DND-41 (cell line): ENCODE data around the gene MEG3.

ENCODE experiments used
- EZH2 ChIP-seq: IDR thresholded peaks from 3 replicates; pipeline ENCODE4 v1.6.1; 2012; ENCODE audit warnings: borderline replicate concordance, low read depth, mild to moderate bottlenecking, moderate library complexity, low read length, inconsistent platforms; ENCODE audit not compliant: severe bottlenecking
- TF ChIP-seq, protein P1 (sequence below): IDR thresholded peaks from 2 replicates; pipeline ENCODE4 v1.5.1; 2012; ENCODE audit warnings: borderline replicate concordance, low read length, moderate library complexity, mild to moderate bottlenecking; ENCODE audit not compliant: poor library complexity, severe bottlenecking; ENCODE audit errors: extremely low read depth

DNA sequence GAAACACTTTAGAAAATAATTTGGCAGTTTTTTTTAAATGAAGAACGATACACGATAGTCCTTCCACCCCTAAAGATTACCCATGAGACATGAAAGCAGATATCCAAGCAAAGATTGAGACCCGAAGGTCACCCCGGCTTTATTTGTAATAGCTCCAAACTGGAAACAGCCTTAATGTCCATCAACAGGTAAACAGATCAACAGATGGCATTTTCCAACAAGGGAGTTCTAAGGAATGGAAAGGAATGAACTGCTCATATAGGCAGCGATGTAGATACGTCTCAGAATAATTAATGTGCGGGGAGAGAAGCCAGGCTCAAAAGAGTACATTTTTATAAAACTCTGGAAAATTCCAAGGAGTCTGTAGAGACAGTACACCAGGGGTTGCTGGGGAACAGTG lies 23.7 kb upstream of the MEG3 start:
- TF ChIP-seq, protein P1, sequence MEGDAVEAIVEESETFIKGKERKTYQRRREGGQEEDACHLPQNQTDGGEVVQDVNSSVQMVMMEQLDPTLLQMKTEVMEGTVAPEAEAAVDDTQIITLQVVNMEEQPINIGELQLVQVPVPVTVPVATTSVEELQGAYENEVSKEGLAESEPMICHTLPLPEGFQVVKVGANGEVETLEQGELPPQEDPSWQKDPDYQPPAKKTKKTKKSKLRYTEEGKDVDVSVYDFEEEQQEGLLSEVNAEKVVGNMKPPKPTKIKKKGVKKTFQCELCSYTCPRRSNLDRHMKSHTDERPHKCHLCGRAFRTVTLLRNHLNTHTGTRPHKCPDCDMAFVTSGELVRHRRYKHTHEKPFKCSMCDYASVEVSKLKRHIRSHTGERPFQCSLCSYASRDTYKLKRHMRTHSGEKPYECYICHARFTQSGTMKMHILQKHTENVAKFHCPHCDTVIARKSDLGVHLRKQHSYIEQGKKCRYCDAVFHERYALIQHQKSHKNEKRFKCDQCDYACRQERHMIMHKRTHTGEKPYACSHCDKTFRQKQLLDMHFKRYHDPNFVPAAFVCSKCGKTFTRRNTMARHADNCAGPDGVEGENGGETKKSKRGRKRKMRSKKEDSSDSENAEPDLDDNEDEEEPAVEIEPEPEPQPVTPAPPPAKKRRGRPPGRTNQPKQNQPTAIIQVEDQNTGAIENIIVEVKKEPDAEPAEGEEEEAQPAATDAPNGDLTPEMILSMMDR, result no peak
- no peak for TF ChIP-seq EZH2
